CMK (cell line): ENCODE measurements around the gene SPAAR.
A peak's percentile ranks its signal among the peaks of the same experiment; 100 is the strongest.
"Not testable (repeated sequence)": the region's sequence is repeated elsewhere in the genome, so short reads cannot be mapped to it uniquely, and the experiment has no call there.

Source experiments
- DNase-seq: peaks from one replicate; pipeline ENCODE4 v3.0.0-alpha.2; 2010; ENCODE audit warnings: low read depth

Gene SPAAR, protein sequence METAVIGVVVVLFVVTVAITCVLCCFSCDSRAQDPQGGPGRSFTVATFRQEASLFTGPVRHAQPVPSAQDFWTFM

DNA sequence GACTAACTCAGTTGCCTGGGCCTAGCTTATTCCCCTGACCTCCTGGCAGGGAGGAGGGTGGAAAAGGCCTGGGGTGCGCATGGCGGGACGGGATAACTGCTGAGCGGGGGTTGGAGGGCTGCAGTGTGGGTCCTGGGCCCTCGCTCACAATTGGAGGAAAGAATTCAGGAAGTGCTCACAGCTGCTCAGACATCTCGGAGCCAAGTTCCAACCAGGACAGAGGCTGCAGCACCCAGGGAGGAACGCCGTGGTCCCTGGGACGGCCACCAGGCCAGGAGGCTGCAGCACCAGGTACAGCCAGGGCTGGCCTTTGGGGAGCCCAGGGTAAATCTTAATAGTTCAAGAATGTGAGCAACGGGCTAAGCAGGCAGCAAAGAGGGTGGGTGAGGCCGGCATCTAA is at the start of gene SPAAR:
TSS of gene SPAAR (plus strand) at position 217 of the 400 bp plus-strand sequence. CDS start 974 bp downstream, outside the sequence.
- no peak for DNase-seq

GRCh38 chr9:35859990-35860339 is 49.3 kb upstream of the SPAAR start:
- DNase-seq = no peak

GRCh38 chr9:35861161-35861897 is 48.0 kb upstream of the SPAAR start:
- DNase-seq = no peak

DNA sequence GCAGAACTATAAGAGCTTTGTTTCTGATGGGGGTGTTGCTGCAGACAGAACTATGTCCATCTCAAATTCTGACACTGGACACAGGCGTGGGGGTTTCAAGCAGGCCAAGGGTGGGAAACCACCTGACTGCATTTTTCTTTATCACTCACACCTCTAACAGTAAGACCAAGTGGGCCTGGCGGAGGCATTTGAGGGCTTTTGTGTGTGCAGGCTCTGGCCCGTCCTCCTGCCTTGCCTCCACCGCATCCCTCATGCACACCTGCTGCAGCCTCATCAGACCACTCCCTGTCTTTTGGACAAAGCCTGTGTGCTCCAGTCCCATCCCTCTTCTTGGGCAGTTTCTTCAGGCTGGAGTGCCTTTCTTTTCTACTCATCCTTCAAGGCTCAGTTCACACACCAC is 47.0 kb upstream of the SPAAR start:
- no peak for DNase-seq

DNA sequence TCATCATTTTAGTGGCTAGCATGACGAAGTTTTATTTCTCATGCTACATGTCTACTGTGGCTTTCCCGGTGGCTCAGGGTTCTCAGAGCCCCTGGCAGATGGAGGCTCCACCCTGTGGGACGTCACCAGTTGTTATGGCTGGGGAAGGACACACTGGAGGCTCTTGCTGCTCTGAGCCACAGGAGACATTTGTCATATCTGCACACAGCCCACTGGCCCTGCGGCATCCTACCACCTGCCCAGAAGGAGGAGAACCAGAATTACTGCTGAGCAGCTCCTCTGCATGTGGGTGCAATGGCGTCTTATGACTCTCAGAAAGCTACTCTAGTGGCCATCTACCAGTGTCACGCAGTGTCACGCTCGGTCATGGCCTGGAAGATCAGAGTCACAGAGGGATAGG is 45.7 kb upstream of the SPAAR start:
- no peak for DNase-seq

DNA sequence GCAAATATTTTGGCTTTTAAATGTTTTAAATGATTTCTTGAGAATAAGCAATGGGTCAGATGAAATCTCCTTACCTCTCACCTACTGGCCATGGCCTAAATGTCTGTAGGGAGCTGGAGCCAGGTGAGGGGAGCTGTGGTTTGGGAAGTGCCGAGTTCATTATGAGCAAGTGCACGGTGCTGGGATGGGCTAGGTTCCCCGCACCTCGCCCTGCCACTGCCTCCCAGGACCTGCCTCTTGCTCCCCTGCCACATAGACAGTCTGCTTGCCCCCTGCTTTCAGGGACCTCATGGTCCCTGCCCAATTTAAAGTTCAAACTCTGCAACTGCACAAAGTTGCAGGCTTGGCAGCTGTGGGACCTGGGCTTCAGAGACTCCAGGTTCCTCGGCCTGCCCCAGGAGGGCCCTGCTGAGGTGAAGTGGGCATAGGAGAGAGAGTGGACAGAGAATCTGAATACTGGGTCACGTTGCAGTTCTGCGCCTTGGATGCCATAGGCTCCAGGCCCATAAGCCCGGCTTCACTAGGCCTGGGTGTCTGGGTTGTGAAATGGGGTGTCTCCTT is 44.5 kb upstream of the SPAAR start:
- DNase-seq = no peak

DNA sequence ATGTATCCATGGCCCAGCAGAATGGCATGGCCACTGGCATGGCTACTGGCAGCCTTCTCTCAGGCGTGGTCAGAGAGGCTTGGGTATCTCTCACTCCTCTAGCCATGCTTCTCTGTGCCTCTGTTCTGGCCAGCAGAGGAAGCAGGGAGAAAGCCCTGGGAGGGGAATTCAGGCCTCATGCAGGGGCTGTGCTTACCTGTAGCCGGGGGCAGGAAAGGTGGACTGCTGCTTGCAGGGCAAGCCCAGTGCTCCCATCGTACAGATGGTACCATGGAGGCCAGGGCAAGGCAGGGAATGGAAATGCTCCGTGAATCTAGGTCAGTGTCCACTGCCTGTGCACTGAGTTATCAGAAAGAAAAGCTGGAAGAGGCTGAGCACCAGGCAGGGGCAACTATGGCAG is 41.8 kb upstream of the SPAAR start:
- DNase-seq = no peak

GRCh38 chr9:35868933-35869332 is 40.4 kb upstream of the SPAAR start:
- no peak for DNase-seq

DNA sequence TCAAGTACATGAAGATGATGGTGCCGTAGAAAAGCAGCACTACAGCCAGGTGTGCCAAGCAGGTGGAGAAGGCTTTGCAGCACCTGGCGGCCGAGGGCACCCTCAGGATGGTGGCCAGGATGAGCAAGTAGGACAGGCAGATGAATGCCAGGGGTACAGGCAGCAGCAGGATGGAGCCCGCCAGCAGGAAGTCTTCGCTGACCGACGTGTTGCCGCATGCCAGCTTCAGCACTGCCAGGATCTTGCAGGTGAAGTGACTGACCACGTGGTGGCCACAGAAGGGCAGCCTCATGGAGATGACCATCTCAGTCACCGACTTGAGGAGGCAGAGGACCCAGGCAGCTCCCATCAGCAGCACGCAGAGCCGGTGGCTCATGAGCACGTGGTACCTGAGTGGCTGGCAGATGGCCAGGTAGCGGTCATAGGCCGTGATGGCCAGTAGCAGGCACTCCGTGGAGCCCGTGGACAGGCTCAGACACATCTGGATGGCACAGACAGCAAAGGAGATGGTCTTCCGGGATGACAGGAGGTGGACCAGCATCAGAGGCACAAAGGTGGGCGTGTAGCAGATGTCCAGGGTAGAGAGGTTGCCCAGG is 39.6 kb upstream of the SPAAR start:
- DNase-seq = no peak

GRCh38 chr9:35870351-35870923 is 38.9 kb upstream of the SPAAR start, which contains the start of gene OR13J1:
Gene OR13J1, minus strand, starts transcription at chr9:35870401. Its CDS starts 0 bp downstream, at chr9:35870401.
- no peak for DNase-seq

DNA sequence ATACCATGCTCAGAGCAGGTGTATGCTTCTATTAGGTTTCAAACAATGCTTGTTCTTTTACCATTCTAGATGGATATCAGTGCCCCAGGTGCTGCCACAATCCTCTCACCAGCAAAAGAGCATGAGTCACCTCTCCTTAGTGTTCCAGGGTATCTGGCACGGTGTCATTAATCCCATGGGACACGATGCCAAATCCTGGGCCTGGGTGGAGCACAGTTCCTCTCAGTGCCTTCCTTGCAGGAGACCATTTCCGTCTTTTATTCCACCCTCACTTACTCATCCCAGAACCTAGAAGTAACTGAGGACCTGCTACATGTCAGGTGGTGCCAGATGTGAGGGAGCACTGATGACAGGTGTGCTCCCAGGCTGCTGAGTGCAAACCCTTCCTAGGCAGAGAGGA is 37.7 kb upstream of the SPAAR start:
- DNase-seq = no peak

DNA sequence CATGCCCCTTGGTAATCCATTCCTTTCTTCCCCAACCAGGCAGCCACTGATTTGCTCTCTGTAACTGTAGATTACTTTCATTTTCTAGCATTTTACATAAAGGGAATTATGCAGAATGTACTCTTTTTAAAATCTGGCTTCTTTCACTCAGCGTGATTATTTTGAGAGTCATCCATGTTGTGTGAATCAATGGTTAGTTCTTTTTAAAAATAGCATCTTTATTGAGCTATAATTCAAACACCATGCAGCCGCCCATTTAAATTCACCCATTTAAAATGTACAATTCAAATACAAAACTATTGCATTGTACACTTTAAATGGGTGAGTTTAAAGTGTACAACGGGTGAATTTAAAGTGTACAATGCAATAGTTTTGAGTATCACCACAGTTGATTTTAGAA is 36.8 kb upstream of the SPAAR start:
- no peak for DNase-seq

DNA sequence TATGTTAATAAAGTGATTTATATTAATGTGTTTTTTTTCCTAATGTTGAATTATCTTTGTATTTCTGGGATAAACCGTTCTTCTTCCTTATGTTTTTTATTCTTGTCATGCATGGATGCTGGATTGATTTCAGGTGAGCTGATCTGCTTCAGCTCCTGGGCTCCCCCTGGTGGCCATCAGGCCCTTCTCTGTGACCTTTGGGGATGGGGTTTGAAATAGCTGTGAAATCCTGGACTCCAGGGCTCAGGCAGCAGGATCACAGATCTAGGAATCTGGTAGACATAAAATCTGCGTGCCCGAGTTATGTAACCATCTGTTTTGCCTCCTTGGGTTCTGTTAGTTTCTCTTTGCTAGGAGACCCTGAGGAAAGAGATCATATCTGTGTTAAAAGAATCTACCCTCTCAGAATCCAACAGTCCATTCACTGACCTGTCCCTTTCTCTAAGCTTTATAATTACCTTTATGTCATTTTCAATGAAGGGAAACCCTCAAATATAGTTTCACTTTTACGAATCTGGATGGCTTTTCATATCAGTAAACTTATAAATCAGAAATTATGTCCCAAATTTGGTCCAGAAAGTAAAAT is 26.9 kb upstream of the SPAAR start:
- DNase-seq = peak; percentile 41

DNA sequence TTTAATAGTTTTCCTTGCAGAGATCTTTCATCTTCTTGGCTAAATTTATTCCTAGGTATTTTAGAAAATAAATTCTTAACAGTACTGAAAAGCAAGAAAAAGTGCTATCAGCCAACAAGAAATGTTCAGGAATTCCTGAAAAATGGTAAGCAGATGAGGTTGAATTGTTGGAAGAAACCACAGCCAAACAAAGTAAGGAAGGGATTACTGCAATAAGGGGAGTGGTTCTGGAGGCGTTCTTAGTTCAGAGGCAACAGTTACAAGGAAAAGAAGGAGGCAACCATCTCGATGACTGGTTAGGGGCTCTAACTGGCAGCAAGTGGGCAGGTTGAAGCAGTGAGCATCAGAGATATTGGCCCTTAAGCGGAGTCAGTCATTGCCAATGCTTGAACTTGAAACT is 26.3 kb upstream of the SPAAR start:
- no peak for DNase-seq

GRCh38 chr9:35884908-35885307 is 24.4 kb upstream of the SPAAR start:
- not testable (repeated sequence) for DNase-seq

DNA sequence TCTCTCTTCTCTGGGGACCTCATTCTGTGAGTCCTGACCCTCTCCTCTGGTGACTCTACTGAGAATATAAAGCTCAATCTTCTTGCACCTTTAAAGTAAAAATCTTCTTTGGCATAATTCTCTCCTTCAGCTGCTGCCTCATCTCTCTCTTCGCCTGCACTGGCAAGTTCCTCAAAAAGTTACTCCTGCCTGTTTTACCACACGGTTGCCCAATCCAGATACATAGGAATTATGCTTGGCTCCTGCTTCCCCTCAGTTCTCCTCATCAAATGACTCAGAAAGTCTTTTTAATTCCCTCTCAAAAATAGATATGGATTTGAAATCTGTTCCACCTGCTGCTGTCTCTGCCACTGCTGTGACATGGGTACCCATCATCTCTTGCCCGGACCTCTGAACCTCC is 17.6 kb upstream of the SPAAR start:
- DNase-seq = no peak

- no peak for DNase-seq
Measured at GRCh38 chr9:35892051-35892450, 17.2 kb upstream of the SPAAR start.

DNA sequence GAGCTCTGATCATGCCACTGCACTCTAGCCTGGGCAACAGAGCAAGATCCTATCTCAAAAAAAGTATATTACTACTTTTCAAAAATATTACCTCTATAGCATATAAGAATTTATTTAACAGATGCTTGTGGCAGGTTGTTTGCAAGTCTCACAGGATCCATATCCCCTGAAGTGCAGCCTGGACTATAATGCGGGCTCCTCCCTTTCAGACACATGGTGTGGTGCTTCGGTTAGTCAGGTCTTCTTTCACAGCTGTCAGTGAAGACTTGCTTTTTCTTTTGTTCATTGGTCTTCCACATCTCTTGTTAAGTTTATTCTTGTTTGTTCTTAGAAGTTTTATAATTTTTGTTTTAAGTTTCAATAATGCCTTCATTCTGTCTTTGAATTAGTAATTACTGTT is 12.7 kb upstream of the SPAAR start:
- DNase-seq = no peak

DNA sequence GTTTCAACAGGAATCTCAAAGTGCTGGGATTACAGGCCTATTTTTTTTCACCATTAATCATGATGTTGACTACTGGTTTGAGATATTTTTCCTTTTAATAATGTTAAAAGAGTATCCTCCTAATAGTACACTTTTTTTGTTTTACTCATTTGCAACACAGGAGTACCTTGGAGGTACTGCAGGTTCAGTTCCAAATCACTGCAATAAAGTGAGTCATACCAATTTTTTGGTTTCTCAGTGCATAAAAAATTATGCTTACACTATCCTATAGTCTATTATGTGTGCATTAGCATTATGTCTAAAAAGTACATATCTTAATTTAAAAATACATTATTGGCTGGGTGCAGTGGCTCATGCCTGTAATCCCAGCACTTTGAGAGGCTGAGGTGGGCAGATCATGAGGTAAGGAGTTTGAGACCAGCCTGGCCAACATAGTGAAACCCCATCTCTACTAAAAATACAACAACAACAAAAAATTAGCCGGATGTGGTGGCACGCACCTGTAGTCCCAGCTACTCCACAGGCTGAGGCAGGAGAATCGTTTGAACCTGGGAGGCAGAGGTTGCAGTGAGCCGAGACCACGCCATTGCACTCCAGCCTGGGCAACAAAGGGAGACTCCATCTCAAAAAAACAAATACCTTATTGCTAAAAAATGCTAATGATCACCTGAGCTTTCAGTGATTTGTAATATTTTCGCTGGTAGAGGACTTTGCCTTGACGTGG is 11.8 kb upstream of the SPAAR start:
- DNase-seq = not testable (repeated sequence)

- DNase-seq = no peak
Measured at GRCh38 chr9:35898337-35898736, 11.0 kb upstream of the SPAAR start.

DNA sequence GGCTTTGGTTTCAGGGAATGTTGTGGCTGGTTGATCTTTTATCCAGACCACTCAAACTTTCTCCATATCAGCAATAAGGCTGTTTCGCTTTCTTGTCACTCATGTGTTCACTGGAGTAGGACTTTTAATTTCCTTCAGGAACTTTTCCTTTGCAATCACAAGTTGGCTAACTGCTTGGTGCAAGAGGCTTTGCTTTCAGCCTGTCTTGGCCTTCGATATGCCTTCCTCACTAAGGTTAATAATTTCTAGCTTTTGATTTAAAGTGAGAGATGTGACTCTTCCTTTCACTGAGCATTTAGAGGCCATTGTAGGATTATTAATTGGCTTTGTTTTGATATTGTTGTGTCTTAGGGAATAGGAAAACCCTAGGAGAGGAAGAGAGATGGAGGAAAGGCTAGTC is 10.3 kb upstream of the SPAAR start:
- DNase-seq = no peak

DNA sequence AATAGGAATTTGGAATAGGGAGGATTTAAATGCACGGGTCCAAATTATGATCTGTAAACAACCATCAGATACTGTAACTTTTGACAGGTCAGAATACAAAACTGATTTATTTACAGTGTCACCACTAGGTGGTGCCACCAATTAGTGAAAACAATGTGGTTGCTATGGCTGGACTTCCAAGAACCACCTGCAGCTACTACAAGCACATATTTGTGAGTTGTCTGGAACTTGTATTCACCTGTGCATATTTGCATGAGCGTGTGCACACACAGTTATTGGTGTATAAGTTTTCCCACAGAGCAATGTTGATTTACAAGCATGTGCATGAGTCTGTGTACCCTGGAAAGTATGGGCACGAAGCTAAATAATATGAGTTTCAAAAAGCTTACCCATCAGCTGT is 6.2 kb upstream of the SPAAR start:
- DNase-seq = no peak
